SU-DHL-6 (cell line): ENCODE results near the gene CEP135.
"Not testable (repeated sequence)": the region's sequence is repeated elsewhere in the genome, so short reads cannot be mapped to it uniquely, and the experiment has no call there.

ENCODE experiments used
- H2AFZ ChIP-seq: fragments of 200-600 bp; sonication (generic); 2 replicates; pipeline ENCODE4 v1.6.1; 2014; ENCODE audit warnings: low read depth, mild to moderate bottlenecking, moderate library complexity, mixed read lengths, antibody characterized with exemption, low read length; ENCODE audit not compliant: severe bottlenecking
- H3F3A ChIP-seq: fragments of 200-600 bp; shearing (Covaris generic); 2 replicates; pipeline ENCODE4 v1.6.0; 2016; ENCODE audit warnings: antibody characterized with exemption, mild to moderate bottlenecking; ENCODE audit not compliant: insufficient read depth
- H3K27ac ChIP-seq: fragments of 200-600 bp; sonication (generic); 2 replicates; pipeline ENCODE4 v1.5.1; 2016; ENCODE audit warnings: low read depth, mild to moderate bottlenecking, low read length, moderate library complexity, mixed read lengths
- H3K27me3 ChIP-seq: fragments of 200-600 bp; sonication (generic), shearing (Covaris generic); 2 replicates; pipeline ENCODE4 v1.6.0; 2014; ENCODE audit warnings: mild to moderate bottlenecking, low read length
- H3K36me3 ChIP-seq: fragments of 200-600 bp; sonication (generic); 2 replicates; pipeline ENCODE4 v1.6.1; 2014; ENCODE audit warnings: mild to moderate bottlenecking, low read length, mixed read lengths
- H3K4me2 ChIP-seq: fragments of 300-600, 200-600 bp; shearing (Covaris generic), sonication (generic); 2 replicates; pipeline ENCODE4 v1.6.0; 2014; ENCODE audit warnings: low read length, low read depth, mild to moderate bottlenecking; ENCODE audit not compliant: poor library complexity, severe bottlenecking
- H3K4me3 ChIP-seq: fragments of 200-600 bp; sonication (generic); 2 replicates; pipeline ENCODE4 v1.5.1; 2014; ENCODE audit warnings: antibody characterized with exemption, low read length, mild to moderate bottlenecking, mixed read lengths; ENCODE audit not compliant: insufficient read depth, poor library complexity, severe bottlenecking
- H3K79me2 ChIP-seq: fragments of 200-600 bp; sonication (generic); 2 replicates; pipeline ENCODE4 v1.6.1; 2014; ENCODE audit warnings: mild to moderate bottlenecking, low read length, moderate library complexity; ENCODE audit not compliant: insufficient read depth
- H3K9ac ChIP-seq: fragments of 200-600 bp; sonication (generic); 2 replicates; pipeline ENCODE4 v1.7.0; 2014; ENCODE audit warnings: mild to moderate bottlenecking, low read length
- H3K9me2 ChIP-seq: fragments of 200-600 bp; sonication (generic); replicated peaks from 2 replicates; pipeline ENCODE4 v1.6.1; 2014; ENCODE audit warnings: low read length; ENCODE audit not compliant: insufficient read depth
- H3K9me3 ChIP-seq: fragments of 200-600 bp; sonication (generic); 2 replicates; pipeline ENCODE4 v1.6.1; 2014; ENCODE audit warnings: low read length, mixed read lengths; ENCODE audit not compliant: insufficient read depth
- H4K20me1 ChIP-seq: fragments of 200-600 bp; sonication (generic); 2 replicates; pipeline ENCODE4 v1.6.1; 2014; ENCODE audit warnings: low read depth, mild to moderate bottlenecking, antibody characterized with exemption, low read length, moderate library complexity, mixed read lengths
- CTCF ChIP-seq: fragments of 200-600 bp; sonication (generic); IDR thresholded peaks from one replicate; pipeline ENCODE4 v1.5.1; 2017; ENCODE audit warnings: antibody characterized with exemption, mild to moderate bottlenecking, low read length, moderate library complexity; ENCODE audit not compliant: insufficient read depth, poor library complexity, severe bottlenecking
- EZH2phosphoT487 ChIP-seq: fragments of 200-600 bp; sonication (generic), shearing (Covaris generic); conservative IDR thresholded peaks from 2 replicates; pipeline ENCODE4 v1.6.1; 2018; ENCODE audit warnings: mild to moderate bottlenecking, antibody characterized with exemption, low read length, moderate library complexity, mixed read lengths

The CEP135 gene

GRCh38 chr4:55959655-55960054 is 10.9 kb downstream of the CEP135 start:
- Histone ChIP-seq H3F3A (no peaks in the 10 kb centered on the region), H3K27ac (no peak overlapping the region), H3K4me2 (no peak overlapping the region), H3K9ac (no peak overlapping the region), H3K9me2 (no peaks in the 10 kb centered on the region), H4K20me1 (no peaks in the 10 kb centered on the region), H3K4me3 (no peak overlapping the region), H3K27me3 (no peaks in the 10 kb centered on the region), H3K9me3 (no peaks in the 10 kb centered on the region), H2AFZ (no peak overlapping the region), H3K79me2 (no peaks in the 10 kb centered on the region), H3K36me3 (no peaks in the 10 kb centered on the region; the same call in 1 of the 2 replicates)
- TF ChIP-seq EZH2phosphoT487 (no peak), CTCF (no peak)

- H3K9me3 ChIP-seq: no peaks in the 10 kb centered on the region
- H3K9ac ChIP-seq: no peak overlapping the region
- TF ChIP-seq CTCF (no peak), EZH2phosphoT487 (no peak)
- no peaks in the 10 kb centered on the region for H3K9me2 ChIP-seq
- no peak overlapping the region for H3K27ac ChIP-seq
- H3K4me3 ChIP-seq: no peak overlapping the region
- no peaks in the 10 kb centered on the region for H4K20me1 ChIP-seq
- no peak overlapping the region for H3K4me2 ChIP-seq
- H3K27me3 ChIP-seq: no peaks in the 10 kb centered on the region
- H2AFZ ChIP-seq: no peak overlapping the region
- H3F3A ChIP-seq: no peaks in the 10 kb centered on the region
- no peaks in the 10 kb centered on the region for H3K79me2 ChIP-seq
- peaks cover 3% of the 10 kb centered on the region; the same call in 1 of the 2 replicates for H3K36me3 ChIP-seq
Measured at GRCh38 chr4:55964046-55964445, 15.3 kb downstream of the CEP135 start.

GRCh38 chr4:55965585-55965984 is 16.8 kb downstream of the CEP135 start:
- Histone ChIP-seq H3K4me2 (no peak overlapping the region), H2AFZ (no peak overlapping the region), H3K9me2 (no peaks in the 10 kb centered on the region), H3K27ac (no peak overlapping the region), H4K20me1 (no peaks in the 10 kb centered on the region), H3K9ac (no peak overlapping the region), H3F3A (no peaks in the 10 kb centered on the region), H3K79me2 (no peaks in the 10 kb centered on the region), H3K27me3 (no peaks in the 10 kb centered on the region), H3K36me3 (peaks cover 3% of the 10 kb centered on the region; the same call in 1 of the 2 replicates), H3K4me3 (no peak overlapping the region), H3K9me3 (no peaks in the 10 kb centered on the region)
- TF ChIP-seq EZH2phosphoT487 (no peak), CTCF (no peak)

GRCh38 chr4:55966324-55966723 is 17.6 kb downstream of the CEP135 start:
- not testable (repeated sequence) for H3F3A ChIP-seq, H3K4me3 ChIP-seq, H4K20me1 ChIP-seq, H2AFZ ChIP-seq, H3K36me3 ChIP-seq, H3K9me3 ChIP-seq, H3K4me2 ChIP-seq, H3K27me3 ChIP-seq, H3K79me2 ChIP-seq, H3K9ac ChIP-seq, H3K9me2 ChIP-seq, H3K27ac ChIP-seq
